Measurements from ENCODE around the gene GET3.

GET3 gene

GRCh38 chr19:12779162-12779993 is 42.1 kb downstream of the GET3 start:
- no peak for DNase-seq (ENCODE audit: low read depth in 2 of 2)

- DNase-seq (ENCODE audit: low read depth in 2 of 2), result no peak
Measured at GRCh38 chr19:12782174-12782423, 44.8 kb downstream of the GET3 start.

GRCh38 chr19:12782424-12783290 is 45.4 kb downstream of the GET3 start:
- DNase-seq (ENCODE audit: low read depth in 2 of 2), result peak; percentile 76 to 82

- no peak for DNase-seq (ENCODE audit: low read depth in 2 of 2)
Measured at GRCh38 chr19:12783291-12783848, 46.1 kb downstream of the GET3 start.

DNA sequence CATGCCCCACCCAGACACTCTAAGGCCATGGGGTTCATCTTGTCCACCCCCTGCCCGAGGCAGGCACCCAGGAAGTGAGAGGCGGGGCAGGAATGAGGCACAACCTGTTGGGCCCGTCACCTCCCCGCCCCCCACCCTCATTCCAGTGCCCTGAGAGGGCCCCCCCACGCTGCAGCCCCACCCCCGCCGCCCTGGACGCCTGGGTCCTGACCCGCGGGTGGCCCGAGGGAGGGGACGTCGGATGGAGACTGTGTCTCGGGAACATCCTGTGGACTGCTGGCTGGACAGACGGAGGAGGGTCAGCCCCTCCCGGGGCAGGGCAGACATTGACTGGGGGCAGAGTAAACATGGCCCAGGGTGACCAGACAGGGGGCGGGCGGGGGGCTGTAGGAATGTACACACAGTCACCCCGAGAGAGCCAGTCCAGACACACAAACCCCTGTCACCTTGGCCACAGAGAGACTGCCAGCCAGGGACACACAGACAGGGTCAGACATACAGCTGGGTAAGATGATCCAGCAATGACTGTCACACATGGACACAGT is 46.6 kb downstream of the GET3 start:
- no peak for DNase-seq (ENCODE audit: low read depth in 2 of 2)

- no peak for DNase-seq (ENCODE audit: low read depth in 2 of 2)
Measured at GRCh38 chr19:12784394-12784870, 47.1 kb downstream of the GET3 start.

DNA sequence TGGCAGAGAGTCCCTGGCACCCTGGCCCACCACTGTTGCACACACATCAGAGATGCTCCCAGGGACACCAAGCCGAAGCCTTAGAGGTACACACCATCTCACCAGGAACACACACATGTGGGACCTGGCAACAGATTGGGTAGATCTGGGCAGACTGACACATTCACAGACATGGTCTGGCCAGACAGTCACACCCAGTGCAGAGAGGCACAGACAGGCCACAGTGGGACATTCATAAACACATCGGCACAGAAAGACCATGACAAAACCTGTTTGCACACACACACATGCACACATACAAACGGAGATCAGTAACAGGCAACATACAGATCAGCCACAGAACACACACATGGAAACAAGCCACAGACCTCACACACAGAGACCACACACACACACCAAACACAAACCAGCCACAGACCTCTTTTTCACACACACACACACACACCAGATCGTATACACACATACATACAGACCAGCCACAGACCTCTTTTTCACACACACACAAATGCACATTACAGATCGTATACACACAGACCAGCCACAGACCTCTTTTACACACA is 47.7 kb downstream of the GET3 start:
- DNase-seq (ENCODE audit: low read depth in 2 of 2), result no peak

GRCh38 chr19:12785431-12786031 is 48.2 kb downstream of the GET3 start:
- no peak for DNase-seq (ENCODE audit: low read depth in 2 of 2)

GRCh38 chr19:12786141-12786870 is 49.0 kb downstream of the GET3 start:
- no peak for DNase-seq (ENCODE audit: low read depth in 2 of 2)

DNA sequence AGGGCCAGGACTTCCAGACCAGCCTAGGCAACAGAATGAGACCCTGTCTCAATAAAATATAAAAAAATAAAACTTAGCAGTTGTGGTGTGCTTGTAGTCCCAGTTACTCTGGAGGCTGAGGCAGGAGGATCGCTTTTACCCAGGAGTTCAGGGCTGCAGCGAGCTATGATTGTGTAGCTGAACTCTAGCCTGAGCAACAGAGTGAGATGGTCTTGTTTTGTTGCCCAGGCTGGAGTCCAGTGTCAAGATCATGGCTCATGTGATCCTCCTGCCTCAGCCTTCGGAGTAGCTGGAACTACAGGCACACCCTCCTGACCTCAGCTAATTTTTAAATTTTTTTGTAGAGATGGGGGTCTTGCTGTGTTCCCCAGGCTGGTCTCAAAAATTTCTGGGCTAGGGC is 49.7 kb downstream of the GET3 start:
- no peak for DNase-seq (ENCODE audit: low read depth in 2 of 2)

DNA sequence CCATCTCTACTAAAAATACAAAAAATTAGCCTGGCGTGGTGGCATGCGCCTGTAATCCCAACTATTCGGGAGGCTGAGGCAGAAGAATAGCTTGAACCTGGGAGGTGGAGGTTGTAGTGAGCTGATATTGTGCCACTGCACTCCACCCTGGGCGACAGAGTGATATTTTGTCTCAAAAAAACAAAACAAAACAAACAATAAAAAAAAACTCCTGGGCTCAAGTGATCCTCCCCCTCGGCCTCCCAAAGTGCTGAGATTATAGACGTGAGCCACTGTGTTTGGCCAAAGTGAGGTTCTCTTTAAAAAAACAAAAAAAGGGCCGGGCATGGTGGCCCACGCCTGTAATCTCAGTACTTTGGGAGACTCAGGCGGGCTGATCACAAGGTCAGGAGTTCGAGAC is 50.2 kb downstream of the GET3 start:
- DNase-seq (ENCODE audit: low read depth in 2 of 2), result no peak

DNA sequence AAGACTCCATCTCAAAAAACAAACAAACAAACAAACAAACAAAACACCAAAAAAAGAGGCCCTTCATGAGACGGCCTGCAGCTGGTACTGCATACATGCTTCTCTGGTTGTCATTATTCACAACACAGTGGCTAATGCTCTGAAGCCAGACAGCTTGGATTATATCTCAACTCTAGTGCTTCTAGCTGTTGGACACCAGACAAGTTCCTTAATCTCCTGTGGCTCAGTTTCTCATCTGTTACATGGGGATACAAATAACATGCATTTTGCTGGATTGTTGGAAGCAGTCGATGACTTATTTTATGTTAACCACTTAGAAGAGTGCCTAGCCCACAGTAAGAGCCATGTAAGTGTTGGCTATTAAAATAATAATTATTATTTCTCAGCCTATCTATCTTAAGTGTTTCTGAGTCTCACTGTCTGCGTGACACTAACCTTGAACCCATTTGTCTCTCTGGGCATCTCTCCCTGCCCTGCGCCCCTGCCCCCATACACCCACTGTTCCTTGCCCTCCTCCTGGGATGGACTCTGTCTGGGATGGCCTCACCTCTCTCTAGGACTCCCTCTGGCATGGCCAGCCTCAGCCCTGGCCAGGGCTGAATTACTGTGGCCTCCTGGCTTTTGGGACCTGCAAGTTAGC is 50.9 kb downstream of the GET3 start:
- no peak for DNase-seq (ENCODE audit: low read depth in 2 of 2)

DNA sequence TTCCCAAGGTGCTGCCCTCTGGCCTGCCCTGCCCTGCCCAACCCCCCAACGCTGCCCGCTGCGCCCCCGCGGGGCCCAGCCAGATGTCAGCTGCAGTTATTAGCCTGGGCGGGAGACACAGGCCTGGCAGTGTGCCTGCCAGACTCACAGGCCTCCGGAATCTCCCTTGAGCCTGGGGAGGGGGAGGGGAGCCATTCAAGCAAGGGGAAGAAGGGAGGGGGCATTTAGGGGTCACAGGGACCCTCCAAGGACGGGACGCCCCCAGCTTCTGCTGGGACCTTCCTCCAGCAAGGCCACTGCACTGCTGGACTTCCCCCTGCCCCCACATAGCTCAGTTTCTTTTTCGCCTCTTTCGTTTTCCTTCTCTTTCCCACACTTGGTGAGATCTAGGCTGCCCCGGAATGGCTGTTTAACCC is 51.4 kb downstream of the GET3 start:
- DNase-seq (ENCODE audit: low read depth in 2 of 2), result no peak

GRCh38 chr19:12789098-12789903 is 52.0 kb downstream of the GET3 start:
- no peak for DNase-seq (ENCODE audit: low read depth in 2 of 2)

GRCh38 chr19:12789904-12790619 is 52.8 kb downstream of the GET3 start:
- peak; percentile 82 to 85 for DNase-seq (ENCODE audit: low read depth in 2 of 2)

DNA sequence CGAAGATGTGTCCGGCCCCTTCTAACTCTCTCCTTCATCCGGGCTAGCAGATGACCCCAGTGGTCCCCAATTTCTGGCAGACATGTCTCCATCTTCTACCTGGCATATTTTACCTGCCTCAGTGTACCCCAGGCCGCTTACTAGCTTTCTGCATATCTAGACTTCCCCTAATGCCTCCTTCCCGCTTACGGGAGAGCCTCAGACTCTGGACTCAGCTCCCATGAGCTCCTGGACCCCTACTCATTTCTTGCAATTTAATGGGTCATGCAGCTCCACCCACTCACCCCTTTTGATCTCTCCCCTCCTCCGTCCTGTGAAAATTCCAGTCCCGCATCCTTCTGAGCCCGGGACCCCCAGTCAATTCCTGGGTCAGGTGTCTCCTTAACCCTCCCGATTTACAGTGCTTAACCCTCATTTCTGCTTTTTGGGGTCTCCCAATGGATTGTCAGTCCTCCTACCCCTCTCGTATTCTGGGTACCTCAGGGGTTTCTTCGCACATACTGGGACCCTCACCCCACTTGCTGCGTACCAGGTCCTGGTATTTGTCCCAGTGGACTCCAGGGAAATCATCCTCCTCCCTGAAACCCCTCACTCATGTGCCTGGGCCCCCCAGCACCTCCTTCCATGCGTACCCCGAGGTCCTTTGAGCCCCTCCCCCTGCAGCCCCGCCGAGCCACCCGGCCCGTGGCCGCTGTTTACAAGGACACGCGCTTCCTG is 53.5 kb downstream of the GET3 start:
- no peak for DNase-seq (ENCODE audit: low read depth in 2 of 2)

DNA sequence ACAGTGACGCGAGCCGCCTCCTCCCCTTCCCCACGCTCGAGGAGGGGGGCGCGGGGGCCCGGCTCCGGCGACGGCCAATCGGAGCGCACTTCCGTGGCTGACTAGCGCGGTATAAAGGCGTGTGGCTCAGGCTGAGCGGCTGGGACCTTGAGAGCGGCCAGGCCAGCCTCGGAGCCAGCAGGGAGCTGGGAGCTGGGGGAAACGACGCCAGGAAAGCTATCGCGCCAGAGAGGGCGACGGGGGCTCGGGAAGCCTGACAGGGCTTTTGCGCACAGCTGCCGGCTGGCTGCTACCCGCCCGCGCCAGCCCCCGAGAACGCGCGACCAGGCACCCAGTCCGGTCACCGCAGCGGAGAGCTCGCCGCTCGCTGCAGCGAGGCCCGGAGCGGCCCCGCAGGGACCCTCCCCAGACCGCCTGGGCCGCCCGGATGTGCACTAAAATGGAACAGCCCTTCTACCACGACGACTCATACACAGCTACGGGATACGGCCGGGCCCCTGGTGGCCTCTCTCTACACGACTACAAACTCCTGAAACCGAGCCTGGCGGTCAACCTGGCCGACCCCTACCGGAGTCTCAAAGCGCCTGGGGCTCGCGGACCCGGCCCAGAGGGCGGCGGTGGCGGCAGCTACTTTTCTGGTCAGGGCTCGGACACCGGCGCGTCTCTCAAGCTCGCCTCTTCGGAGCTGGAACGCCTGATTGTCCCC is 54.2 kb downstream of the GET3 start, which contains the start of gene JUNB:
TSS of gene JUNB (plus strand) at position 142 of the 706 bp plus-strand sequence. CDS start at position 428, 286 bp downstream.
- DNase-seq (ENCODE audit: low read depth in 2 of 2), result peak; percentile 95

All from stimulated activated CD8-positive, alpha-beta memory T cell treated with anti-CD3 and anti-CD28 coated beads, Interleukin-2, amount 100 ng/mL, for 1 hour (primary cell).